ENCODE data around the gene GJC1.

Gene GJC1

DNA sequence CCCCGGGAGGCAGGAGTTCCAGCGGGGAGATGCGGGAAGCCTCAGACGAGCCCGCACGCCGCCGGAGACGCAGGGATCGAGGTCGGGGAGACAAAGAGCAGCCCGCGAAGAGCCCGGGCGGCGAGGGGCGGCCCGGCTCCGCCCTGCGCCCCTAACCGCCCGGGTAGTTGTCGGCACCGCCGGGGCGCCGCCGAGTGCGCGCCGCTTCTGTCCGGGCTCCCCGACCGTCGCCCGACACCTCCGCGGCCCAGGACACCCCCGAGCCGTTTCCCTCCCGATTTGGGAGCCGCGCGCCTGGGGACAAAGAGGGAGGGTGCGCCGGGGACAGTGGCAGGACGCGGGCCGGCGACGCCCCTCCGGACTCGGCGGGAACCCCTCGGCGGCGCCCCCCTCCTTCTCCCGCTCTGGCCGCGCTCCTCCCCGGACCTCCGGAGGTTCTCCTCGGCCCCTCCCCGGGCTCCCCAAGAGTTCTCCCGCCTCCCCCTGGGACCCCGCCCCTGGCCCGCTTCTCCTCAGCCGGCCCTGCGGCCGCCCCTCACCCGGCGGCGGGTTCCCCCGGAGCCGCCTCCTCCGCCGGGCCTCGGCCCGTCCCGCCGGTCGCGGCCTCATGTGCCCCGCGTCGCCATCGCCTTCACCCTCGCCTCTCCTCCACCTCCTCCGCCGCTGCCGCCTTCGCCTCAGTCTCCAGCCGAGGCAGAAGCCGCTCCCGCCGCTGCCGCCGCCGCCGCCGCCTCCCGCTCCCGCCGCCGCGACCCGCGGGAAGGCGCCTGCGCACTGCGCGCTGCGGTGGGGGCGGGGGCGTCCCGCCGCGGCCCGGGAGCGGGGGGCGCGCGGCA, at the start of gene GJC1:
Gene GJC1, minus strand, starts transcription at position 765 of the 836 bp plus-strand sequence. CDS start 24,470 bp downstream, outside the sequence.
- DNase-seq, result peak; percentile 16

DNA sequence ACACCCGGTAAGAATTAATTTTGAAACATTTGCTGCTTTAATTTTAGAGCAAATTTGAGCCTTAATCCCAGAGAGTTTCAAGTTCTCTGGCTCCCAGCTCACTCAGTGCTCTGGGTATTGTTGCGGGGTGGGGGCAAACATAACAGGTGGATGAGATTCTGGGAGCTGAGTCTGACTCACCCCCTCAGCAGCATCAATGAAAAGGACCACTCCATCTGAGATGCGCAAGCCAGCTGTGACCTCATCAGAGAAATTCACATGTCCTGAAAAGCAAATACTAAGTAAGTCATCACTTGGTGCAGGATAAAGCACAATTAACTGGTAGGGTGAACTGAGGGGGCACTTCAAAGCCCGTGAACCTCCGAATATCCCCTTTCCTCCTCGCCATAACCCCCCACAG, 49.3 kb upstream of the GJC1 start:
- DNase-seq, result no peak

GRCh38 chr17:44878627-44879221, 48.6 kb upstream of the GJC1 start:
- DNase-seq, result peak; percentile 35

DNA sequence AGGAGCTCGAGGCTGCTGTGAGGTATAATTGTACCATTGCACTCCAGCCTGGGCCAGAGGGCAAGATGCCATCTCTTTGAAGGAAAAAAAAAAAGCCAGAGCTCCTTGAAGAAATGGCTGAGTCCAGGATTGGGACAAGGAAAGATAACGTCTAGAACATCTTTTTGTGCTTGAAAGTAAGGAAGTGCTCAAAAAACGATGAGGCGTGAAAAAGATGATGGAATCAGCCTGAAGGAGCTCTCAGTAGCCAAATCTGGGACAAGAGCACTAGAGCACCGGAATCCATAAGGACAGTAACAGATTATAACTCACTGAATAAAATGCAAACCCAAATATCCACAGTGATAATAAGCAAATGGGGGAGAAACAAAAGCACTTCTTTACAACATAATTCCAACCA, 47.0 kb upstream of the GJC1 start:
- DNase-seq, result no peak

GRCh38 chr17:44875761-44876160, 45.7 kb upstream of the GJC1 start:
- no peak for DNase-seq

DNA sequence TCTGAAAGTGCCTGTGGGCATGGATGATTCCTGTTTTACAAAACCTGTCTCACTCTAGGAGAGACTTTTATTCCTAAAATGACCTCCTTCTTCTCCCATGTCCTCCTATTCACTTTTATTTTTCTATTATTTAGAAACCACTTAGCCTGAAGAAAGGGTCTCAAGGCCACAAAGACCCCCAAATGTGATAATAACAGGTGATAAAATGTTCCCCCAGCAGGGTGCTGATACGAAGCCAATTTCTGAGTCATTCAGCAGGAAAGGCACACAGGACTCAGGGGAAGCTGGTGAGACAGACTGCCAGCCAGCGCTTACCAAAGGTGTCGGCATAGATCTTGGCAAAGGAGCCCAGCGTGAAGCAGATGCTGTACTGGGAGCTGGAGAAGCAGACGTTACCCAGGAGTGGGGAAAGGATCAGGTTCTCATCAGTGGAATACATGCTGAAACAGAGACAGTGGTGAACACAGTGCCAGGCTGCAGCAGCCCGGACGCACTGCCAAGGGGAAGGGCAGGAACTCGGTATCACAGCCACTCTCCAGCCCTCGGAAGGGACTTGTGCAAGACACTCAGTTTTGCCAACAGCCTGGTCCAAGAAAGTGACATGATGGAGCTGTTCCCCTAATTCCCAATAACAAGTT, 42.2 kb upstream of the GJC1 start:
- no peak for DNase-seq

- DNase-seq, result no peak
Measured at GRCh38 chr17:44871556-44871955, 41.5 kb upstream of the GJC1 start.

DNA sequence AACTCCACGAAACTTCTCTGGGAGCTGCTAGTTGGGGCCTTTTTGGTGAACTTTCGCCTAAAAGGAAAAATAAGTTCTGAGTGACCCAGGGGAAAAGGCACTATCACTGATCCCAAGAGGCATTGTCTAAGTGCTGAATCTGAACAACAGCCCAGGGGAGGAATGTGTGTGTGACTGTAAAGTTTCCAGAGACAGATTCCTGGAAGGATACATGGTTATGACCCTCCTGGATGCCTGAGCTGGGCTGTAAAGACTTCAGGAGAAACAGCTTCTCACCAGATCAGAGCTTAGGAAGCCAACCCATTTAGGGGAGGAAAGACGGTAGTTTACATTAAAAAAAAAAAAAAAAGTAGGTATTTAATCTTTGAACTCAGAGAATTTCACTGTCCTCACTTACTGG, 37.8 kb upstream of the GJC1 start:
- DNase-seq, result no peak

- DNase-seq, result no peak
Measured at GRCh38 chr17:44865931-44866330, 35.8 kb upstream of the GJC1 start.

DNA sequence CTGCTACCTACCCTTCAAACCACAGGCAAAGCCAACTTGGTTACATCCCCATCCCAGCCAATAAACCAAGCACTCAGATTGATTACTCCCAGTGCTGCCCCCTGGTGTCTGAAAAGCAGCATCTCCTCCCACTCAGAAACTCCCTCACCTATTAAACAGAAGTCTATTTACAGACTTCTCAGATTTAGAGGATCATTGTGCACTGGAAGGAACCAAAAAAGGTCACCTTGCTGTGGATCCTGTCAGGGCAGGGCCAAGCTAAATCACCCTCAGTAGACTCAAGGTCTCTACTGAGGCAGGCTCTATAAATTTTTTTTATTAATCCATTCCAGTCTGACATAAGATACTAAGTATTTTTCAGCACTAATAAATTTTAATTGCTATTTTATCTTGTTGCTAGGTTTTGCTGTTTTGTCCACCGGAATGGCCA, 35.2 kb upstream of the GJC1 start:
- DNase-seq, result peak; percentile 80

GRCh38 chr17:44864831-44865230, 34.7 kb upstream of the GJC1 start:
- no peak for DNase-seq

DNA sequence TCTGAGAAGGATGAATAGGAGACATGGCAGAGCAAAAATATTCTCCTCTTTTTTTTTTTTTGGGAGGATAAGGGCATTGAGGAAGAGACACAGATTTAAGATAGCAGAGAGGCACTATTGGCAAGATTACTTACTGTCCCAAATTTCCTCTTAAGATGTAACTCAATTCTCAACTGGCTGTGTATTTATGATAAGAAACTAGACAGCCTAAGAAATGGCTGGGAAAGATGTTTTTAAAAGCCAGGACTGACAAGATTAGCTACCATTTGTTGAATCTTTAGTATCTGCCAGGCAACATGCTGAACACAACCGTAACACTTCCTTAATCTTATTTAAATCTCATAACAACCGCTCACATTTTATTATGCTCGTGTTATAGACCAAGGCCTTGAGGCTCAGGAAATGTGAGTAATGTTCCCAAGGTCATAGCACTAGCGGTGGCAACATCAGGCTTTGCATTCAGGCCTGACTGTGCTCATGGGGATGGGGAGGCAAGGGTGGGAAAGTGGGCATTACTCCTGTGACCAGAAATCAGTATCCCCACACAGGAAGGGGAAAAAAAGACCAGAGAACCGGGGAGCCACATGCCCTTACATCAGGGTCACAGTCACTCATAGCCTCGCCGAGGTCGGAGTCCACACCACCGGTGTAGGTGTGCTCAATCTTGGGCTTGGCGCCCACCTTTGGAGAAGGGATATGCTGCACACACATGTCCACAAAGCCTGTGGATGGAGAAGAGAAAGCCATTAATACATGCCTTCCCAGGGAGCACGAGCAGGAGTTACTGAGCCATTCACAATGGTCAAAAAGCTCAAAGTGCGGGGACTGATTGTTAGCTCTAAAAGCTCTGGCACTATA, 33.2 kb upstream of the GJC1 start:
- DNase-seq, result no peak

- no peak for DNase-seq
Measured at GRCh38 chr17:44862278-44862914, 32.3 kb upstream of the GJC1 start.

GRCh38 chr17:44859701-44860100, 29.6 kb upstream of the GJC1 start:
- no peak for DNase-seq

DNA sequence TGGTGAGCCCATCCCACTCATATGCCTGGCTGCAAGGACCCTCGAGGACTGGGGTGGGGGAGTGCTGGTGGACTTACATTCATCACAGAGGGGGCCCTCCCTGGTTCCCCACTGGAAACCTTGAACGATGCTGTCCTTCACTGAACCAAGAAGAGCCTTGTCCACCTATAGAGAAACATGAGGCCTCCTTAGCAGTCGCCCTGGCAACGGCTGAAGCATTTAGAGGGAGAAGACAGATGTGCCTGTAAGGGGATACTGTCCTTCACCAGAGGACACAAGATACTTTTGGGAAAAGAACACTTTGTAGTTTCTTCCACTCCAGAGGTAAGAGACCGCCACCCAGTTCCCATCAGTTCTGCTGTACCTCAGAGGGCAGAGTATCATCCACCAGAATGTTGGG, 24.1 kb upstream of the GJC1 start:
- DNase-seq, result no peak

GRCh38 chr17:44850612-44851011, 20.5 kb upstream of the GJC1 start:
- no peak for DNase-seq

- no peak for DNase-seq
Measured at GRCh38 chr17:44850025-44850424, 19.9 kb upstream of the GJC1 start.

GRCh38 chr17:44848961-44849489, 18.9 kb upstream of the GJC1 start:
- DNase-seq, result no peak

DNA sequence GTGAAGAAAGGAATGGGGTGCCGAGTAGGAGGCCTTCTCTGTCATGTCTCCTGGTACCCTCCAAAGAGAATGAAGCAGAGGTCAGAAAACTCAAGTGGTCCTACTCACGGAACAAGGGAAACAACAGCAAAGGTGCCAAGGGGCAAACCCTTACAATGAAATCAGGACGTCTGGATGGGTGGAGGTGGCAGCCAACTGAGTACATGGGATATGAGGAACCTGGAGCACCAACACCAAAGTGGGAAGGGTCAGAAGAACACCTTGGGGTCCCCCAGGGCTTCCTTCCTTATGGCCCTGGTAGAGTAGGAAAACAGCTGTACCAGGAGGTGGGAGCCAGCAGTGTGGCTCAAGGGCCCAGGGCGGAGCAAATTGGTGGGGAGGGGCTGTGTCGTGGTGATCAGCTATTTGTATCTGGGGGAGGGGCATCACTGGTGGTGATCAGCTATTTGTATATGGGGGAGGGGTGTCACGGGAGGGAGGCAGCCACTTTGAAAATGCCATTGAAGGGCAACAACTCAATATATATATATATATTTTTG, 18.2 kb upstream of the GJC1 start:
- DNase-seq, result no peak

- no peak for DNase-seq
Measured at GRCh38 chr17:44847586-44847985, 17.5 kb upstream of the GJC1 start, which contains the start of gene HIGD1B. HIGD1B (plus strand) TSS chr17:44847883; CDS start chr17:44848153, 270 bp downstream.

- no peak for DNase-seq
Measured at GRCh38 chr17:44846206-44846605, 16.1 kb upstream of the GJC1 start.

DNA sequence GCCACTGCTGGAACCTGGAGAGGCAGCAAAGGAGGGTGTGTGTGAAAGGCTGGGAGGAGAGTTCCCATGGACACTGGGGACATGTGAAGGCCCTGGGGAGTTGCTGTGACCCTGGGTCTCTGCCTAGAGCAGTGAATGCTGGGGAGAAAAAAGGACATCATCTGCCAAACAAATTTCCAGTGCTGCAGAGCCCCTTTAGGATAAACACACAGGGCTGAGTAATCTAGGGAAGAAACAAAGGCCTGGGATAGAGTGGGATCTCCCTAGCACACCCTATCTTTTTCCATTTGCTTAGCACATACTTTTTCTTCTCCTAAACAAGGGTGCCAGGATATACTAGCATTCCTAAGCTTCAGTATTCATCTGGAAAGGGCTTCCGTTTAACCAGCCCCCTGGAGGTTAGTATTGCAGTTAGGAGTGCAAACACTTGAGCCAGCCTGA, 14.3 kb upstream of the GJC1 start:
- DNase-seq, result no peak

Measured in CD4-positive, alpha-beta T cell treated with Interleukin-17A for 4 hours (primary cell).